ENCODE results near the gene CHRNA7. TPM values are rescaled to one million over a fixed set of nuclear protein-coding genes. Genes with fewer than 3 reads are reported as not detected.

Gene CHRNA7
- polyA plus RNA-seq, 3 donors, result 1.2 to 2.6 (median 1.8) TPM

GRCh38 chr15:32131803-32132202, 101.5 kb downstream of the CHRNA7 start:
- H3K27me3 Mint-ChIP-seq (ENCODE audit: low read depth in 3 of 3), result peaks cover 3 to 5% (median 4%) of the 10 kb centered on the region in 3 donors
- H3K4me3 ChIP-seq (replicated peaks in 1 of 3; ENCODE audit: low read depth in 2 of 3, low read length in 3 of 3), result no peak overlapping the region
- no peaks in the 10 kb centered on the region for H3K36me3 Mint-ChIP-seq
- no peak overlapping the region for H3K27ac Mint-ChIP-seq
- H3K79me2 ChIP-seq (ENCODE audit: insufficient read depth, low read length), result no peaks in the 10 kb centered on the region
- H3K27me3 ChIP-seq (ENCODE audit: control insufficient read depth in 2 of 2, insufficient read depth in 2 of 2, low read length in 2 of 2), result no peaks in the 10 kb centered on the region
- TF ChIP-seq CTCF (IDR thresholded peaks at IDR 0.05), result no peak
- no peak overlapping the region for H3K27ac ChIP-seq (ENCODE audit: low read depth in 1 of 2, low read length in 2 of 2)
- no peak for DNase-seq
- peaks cover 0 to 7% (median 0%) of the 10 kb centered on the region in 7 donors for H3K9me3 Mint-ChIP-seq
- no peak overlapping the region for H3K9ac ChIP-seq (ENCODE audit: insufficient read depth, low read length, poor library complexity, severe bottlenecking)
- H3K4me2 ChIP-seq (replicated peaks; ENCODE audit: extremely low read depth, low read length, poor library complexity, severe bottlenecking), result no peak overlapping the region
- no peaks in the 10 kb centered on the region for H4K20me1 ChIP-seq (ENCODE audit: insufficient read depth, low read length)
- 100% methylated on average over 2 of the region's 4 CpGs for WGBS (ENCODE audit: insufficient coverage)
- no peaks in the 10 kb centered on the region for H3K4me1 Mint-ChIP-seq
- H2AFZ ChIP-seq (ENCODE audit: insufficient read depth, low read depth, low read length, poor library complexity, severe bottlenecking), result no peak overlapping the region
- no peaks in the 10 kb centered on the region for H3K4me1 ChIP-seq (ENCODE audit: control insufficient read depth in 1 of 2, insufficient read depth in 2 of 2, low read length in 2 of 2)
- no peak overlapping the region for H3K4me3 Mint-ChIP-seq
- H3K9me3 ChIP-seq (replicated peaks in 1 of 2; ENCODE audit: control insufficient read depth in 1 of 2, insufficient read depth in 1 of 2, low read length in 2 of 2), result no peaks in the 10 kb centered on the region
- H3K36me3 ChIP-seq (replicated peaks in 1 of 2; ENCODE audit: control insufficient read depth in 1 of 2, insufficient read depth in 2 of 2, low read length in 2 of 2), result no peaks in the 10 kb centered on the region
- intact Hi-C loops (cut with micrococcal nuclease), result no loop called here

GRCh38 chr15:32132859-32133258, 102.5 kb downstream of the CHRNA7 start:
- H3K27ac ChIP-seq (ENCODE audit: low read depth in 1 of 2, low read length in 2 of 2), result no peak overlapping the region
- H3K4me1 ChIP-seq (ENCODE audit: control insufficient read depth in 1 of 2, insufficient read depth in 2 of 2, low read length in 2 of 2), result no peaks in the 10 kb centered on the region
- no peak overlapping the region for H3K4me3 ChIP-seq (replicated peaks in 1 of 3; ENCODE audit: low read depth in 2 of 3, low read length in 3 of 3)
- H3K9me3 ChIP-seq (replicated peaks in 1 of 2; ENCODE audit: control insufficient read depth in 1 of 2, insufficient read depth in 1 of 2, low read length in 2 of 2), result no peaks in the 10 kb centered on the region
- intact Hi-C loops (cut with micrococcal nuclease), result no loop called here
- H2AFZ ChIP-seq (ENCODE audit: insufficient read depth, low read depth, low read length, poor library complexity, severe bottlenecking), result no peak overlapping the region
- H3K4me2 ChIP-seq (replicated peaks; ENCODE audit: extremely low read depth, low read length, poor library complexity, severe bottlenecking), result no peak overlapping the region
- H3K27ac Mint-ChIP-seq, result no peak overlapping the region
- H3K79me2 ChIP-seq (ENCODE audit: insufficient read depth, low read length), result no peaks in the 10 kb centered on the region
- no peak overlapping the region for H3K9ac ChIP-seq (ENCODE audit: insufficient read depth, low read length, poor library complexity, severe bottlenecking)
- no peaks in the 10 kb centered on the region for H3K36me3 Mint-ChIP-seq
- peaks cover 3 to 5% (median 4%) of the 10 kb centered on the region in 3 donors for H3K27me3 Mint-ChIP-seq (ENCODE audit: low read depth in 3 of 3)
- no peak overlapping the region for H3K4me3 Mint-ChIP-seq
- no peaks in the 10 kb centered on the region for H3K27me3 ChIP-seq (ENCODE audit: control insufficient read depth in 2 of 2, insufficient read depth in 2 of 2, low read length in 2 of 2)
- H3K36me3 ChIP-seq (replicated peaks in 1 of 2; ENCODE audit: control insufficient read depth in 1 of 2, insufficient read depth in 2 of 2, low read length in 2 of 2), result no peaks in the 10 kb centered on the region
- DNase-seq, result no peak
- TF ChIP-seq CTCF (IDR thresholded peaks at IDR 0.05), result no peak
- WGBS (ENCODE audit: insufficient coverage), result 100% methylated on average over 1 of the region's 2 CpGs
- H4K20me1 ChIP-seq (ENCODE audit: insufficient read depth, low read length), result no peaks in the 10 kb centered on the region
- H3K4me1 Mint-ChIP-seq, result no peaks in the 10 kb centered on the region
- H3K9me3 Mint-ChIP-seq, result peaks cover 0 to 7% (median 0%) of the 10 kb centered on the region in 7 donors
